Left renal pelvis (tissue), 4 donors: ENCODE data around the gene VSX1. TPM values are rescaled to one million over a fixed set of nuclear protein-coding genes. Genes with fewer than 3 reads are reported as not detected.

Experiments used
- DNase-seq, 4 donors: peaks; one replicate each; pipeline ENCODE4 v3.0.0-alpha.2; 2013; ENCODE audit warnings: low read depth in 4 of 4, low spot score in 3 of 4
- polyA plus RNA-seq, 4 donors: library from polyadenylated mRNA; unstranded; fragments of 120-200 nt; gene quantifications; one replicate each; pipeline ENCODE4 v1.2.1, GENCODE V29; 2013; ENCODE audit not compliant: insufficient read length in 4 of 4

Gene VSX1
- polyA plus RNA-seq, 4 donors: not detected

DNA sequence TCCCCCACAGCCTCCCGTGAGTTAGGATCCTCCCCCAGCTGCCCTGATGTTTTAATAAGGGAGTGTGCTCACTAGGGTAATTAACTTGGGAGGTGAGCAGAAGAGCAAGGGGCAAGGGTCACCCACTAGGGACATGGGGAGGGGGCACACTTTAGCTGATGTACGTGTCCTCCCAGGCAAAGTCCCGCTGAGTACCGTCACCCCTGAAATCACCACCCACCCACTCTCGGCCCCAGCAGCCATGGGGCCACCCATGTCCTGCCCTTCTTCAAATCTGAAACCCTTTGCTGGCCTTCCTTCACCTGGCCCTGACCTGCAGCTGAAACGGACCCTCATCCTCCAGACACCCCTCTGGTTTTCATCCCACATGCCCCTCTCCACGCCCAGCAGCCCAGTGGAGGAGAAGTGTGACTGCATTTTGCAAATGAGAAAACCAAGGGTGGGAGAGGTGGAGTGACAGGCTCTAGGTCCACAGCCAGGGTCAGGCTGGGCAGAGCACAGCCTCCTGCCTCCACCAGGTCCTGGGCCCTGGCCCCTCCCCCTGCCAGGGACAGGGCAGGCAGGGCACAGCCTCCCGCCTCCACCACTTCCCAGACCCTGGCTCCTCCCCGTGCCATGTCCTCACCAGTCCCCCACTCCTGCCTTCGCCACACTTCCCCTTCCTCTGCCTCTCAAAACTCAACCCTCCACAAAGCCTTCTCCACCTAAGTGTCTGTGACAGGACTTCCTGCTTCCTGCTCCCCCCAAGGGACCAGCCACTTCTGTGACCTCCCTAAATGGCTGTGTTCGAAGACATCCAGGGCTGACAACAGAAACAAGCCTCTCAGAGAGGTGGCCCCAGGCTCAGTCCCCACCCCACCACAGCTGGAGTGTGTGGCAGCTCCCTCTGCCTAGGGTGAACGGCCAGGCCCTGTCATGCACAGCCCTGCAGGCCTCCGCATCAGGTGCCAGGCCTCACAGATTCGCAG, 39.1 kb downstream of the VSX1 start:
- no peak for DNase-seq

DNA sequence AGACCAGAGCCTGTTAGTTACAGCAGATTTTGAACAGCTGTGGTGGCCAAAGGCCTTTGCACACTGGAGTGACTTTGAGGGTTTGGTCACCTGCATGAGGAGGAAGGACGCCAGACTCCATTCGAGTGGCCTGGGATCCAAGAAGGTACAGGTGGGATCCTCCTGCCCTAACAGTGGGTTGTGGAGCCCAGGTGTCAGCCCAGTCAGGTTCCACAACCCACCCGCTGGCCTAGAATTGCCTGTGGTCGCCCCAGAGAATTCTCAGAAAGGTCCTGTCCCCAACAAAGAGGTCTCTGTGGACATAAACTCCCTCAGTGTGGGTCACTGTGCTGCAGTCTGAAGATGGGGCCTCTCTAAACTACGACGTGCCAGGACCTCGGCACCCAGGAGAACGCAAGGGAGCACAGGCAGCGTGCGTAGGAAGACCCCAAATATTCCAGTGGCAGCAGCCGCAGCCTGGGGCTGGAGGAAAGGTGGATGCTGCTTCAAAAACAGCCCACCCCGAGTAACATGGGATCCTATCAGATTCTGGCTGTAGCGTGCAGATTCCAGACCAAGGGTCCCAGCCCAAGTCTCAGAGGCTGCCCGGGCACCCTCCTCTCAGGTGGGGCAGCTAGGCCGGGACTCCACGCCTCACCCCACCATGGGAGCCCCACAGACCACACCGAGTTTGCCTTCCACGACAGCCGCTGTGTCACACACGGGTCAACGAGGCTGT, 40.0 kb downstream of the VSX1 start:
- DNase-seq: no peak

DNA sequence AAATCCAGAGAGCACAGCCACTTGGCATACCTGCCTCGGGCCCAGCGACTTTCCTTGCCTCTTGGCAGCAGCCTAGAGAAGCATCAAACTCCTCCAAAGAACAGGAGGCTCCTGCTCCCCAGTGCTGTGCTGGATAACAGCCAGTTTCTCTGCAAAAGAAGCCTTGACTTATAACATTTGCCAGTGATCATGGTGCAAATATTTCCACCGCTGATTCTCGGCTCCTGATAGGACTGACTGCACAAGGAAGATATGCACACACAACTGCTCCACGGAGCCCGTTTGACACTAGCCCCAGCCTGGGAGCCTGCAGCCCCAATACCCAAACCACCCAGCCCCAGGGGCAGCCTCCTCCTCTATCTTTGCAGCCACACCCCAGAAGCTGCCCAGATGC, 41.5 kb downstream of the VSX1 start:
- no peak for DNase-seq

DNA sequence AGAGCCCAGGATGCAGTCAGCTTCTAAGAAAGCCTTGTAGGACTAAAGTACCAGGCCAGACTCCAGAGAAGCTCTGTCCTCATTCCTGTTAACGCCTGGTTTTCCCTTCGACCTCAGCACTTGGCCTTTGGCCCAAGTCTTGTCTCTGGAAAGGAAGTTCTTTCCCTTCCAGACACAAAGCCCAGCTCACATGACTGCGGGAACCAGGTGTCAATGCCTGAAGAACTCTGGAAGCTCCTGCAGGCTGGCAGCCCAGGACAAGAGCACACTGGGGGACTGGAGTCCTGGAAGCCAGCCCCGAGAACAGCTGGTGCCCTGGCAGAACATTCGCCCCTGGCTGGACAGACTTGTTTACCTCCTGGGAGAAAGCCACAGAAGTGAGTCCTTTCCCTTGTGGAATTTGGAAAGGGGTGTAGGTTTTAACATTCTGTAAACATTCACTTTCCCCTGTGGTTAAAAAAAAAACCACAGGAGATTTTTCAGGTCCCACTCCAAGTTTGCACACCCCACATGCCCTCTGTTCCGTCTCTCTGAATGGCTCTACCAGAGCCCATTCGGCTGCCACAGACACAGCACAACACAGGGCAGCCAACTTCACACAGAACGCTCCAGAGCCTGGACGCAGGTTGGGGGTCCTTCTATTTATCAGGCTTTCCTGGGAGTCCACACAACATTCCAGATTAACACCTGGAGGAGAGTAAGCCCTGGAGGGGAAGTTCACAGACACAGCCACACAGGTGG, 42.1 kb downstream of the VSX1 start:
- no peak for DNase-seq

DNA sequence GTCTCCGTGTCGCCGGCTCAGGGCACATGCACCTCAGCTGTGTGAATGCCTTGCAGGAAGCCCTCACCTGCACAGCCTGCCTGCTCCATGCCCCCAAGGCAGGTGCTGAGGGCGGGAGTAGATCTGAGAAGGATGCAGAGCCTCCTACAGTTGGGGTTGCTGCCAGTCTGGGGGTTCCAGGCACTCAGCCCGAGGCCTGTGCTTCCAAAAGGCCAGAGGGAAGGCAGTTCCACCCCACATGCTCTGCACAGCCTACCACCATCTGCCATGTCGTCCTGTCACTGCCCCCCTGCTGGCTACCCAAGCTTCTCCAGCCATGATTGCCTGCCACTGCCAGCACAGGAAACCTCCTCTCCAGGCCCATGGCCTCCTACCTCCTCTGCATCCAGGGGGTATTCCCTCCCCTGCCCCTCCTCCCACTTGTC, 43.3 kb downstream of the VSX1 start:
- no peak for DNase-seq

DNA sequence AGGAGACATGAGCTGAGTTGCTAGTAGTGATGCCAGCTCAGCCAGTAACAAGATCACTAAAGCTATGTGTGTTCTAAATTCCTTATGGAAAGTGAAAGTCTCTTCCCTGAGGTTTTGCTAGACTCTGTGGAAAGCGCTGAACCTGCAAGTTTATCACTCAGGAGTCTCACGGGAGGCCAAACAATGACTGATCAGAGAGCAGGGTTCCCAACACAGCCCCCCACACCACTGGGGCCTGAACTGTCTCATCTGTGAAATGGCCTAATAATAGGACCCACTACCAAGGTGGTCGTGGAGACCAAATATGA, 43.9 kb downstream of the VSX1 start:
- no peak for DNase-seq

DNA sequence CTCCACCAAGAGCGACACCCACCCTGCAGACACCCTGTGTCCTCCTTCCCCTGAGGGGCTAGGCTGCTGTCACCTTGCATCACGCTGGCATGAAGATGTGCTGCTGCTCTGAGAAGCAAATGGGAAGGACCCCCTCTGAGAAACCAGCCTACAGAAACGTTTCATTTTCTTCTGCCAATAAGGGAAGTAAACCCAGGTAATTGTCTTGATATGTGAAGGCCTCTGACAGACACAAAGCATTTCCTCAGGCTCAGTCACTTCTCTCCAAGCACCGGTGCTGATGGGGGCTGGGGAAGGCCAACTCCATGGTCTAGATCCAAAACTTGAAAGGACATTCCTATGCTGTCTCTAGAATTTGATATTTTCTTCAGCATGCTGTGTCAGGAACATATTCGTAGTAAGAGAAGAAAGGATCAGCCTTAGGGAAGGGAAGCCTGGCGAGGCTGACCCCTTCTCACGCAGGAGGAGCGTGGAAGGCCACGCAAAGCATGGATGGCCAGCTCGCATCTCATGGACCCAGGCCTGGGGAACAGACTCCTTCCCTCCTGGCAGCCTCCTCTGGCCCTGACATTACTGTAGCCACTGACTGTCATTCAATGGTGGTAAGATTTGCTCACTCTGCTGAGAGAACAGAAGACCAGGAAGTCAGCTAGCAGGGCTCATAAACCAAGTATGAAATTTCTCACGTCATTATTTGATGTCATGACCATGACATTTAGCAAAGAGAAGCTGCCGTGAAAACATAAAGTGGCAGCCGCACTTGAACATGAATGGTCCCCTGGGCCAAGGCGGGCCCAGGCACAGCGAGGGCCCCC, 44.4 kb downstream of the VSX1 start:
- DNase-seq: no peak

DNA sequence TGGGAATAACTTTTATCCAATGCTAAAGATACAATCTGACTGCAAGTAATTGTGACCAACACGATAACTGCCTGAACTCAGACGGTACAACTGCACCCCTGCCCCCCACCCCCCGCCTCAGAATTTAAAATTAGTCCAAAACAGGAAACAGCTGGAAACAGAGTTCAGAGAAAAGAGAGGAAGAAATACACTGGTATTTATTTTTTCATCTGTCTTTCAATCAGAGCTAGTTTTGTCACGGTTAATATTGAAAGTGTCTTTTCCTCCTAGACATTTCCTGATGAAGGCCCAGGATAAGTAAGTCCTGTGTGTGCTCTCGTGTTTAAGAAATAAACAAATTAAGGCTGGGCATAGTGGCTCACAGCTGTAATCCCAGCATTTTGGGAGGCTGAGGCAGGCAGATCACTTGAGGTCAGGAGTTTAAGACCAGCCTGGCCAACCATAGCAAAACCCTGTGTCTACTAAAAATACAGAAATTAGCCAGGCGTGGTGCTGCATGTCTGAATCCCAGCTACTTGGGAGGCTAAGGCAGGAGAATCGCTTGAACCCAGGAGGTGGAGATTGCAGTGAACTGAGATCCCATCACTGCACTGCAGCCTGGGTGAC, 45.5 kb downstream of the VSX1 start:
- DNase-seq: no peak

DNA sequence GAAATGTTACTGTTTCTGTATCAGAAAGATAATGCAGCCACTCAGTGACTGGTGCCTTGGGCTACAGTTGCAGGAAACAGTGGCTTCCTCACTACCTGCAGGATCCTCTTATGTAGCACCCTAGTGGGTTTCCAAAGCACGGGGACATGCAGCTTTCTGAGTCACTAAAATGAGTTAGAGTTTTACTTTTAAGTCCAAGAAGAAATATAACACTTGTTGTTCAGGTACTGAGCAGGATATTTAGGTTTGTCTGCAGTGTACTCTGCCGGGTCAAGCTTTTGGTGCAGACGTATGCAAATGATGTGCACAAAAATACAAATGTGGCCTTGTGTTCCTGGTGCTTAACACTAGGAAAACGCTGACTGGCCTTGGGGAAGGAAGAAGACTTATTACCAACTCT, 46.0 kb downstream of the VSX1 start:
- DNase-seq: no peak

DNA sequence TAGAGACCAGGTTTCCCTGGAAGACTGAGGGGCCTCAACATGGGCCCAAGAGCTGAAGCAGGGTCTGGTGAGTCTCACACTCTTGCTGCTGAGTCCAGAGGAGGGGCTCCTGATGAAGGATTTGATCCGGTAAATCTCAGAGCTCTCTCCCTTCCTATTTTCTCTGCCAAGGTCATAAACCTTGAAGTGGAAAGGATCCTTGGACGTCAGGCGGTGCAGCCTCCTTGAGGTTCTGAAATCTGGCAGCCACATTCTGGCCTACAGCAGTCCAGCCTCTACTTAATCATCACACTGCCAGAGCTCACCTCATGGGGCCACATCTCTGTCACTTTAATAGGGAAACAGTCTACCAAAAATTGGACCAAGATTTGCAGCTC, 48.0 kb downstream of the VSX1 start:
- DNase-seq: no peak

DNA sequence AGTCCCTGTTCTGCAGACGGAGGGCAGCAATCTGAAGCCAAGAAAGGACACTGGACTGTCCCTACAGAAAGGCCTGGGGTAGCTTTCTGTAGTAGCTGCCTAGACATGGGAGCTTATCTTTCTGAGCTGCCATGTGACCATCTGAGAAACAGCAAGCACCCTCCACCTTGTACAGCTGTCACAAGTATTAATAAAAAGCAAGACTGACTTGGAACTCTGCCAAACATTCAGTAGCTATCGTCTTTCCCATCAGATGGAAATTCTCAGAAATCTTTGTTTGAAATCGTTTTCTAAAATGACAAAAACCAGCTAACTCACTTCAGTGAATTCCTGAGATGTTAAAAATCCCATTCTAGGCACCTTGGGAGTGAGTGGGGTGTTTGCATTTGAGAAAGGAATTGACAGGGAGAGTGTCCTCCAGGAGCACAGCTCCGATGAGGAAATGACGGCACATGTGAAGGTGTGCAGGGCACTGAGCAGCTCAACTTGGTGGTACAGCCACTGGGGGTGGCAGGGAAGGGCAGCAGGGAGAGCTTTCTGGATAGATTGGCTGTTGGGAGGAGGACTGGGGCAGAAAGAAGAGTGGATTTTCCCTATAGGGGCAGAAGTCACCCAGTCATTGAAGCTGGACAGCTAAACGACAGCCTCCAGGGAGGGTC, 48.5 kb downstream of the VSX1 start:
- no peak for DNase-seq

DNA sequence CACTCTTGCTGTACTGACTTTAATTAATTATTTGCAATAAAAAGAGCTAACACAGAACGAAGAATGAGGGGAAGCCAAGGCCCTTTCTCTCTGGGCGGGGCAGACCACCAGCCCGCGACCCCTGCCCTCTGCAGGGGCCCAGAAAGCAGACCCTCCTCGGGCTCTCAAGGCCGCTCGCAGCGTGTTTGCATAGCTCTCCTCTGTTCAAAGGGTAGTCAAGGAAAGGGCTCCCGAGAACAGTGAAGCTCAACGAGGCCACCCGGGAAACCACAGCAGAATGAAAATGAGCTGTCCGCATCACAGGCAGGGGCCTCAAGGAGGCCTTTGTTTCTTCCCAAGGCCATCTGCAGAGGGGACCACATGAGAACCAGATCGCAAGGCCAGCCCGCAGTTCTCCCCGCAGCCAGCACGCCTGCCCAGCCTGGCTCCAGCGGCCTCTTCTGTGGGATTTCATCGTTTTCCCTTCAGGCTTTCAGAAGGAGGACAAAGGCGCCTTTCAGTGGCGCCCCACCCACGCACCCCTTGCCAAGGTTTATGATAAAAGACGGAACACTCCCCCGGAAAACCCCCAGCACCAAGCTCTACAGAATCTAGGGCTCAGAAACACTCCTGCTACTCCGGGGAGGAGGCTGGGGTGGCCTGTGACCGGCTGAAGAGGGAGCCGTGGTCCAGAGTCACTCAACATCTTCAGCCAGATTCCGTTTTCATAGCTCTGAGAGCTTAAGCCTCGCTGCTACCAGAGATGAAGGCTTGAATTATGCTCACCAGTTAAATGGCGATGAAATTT, 49.3 kb downstream of the VSX1 start:
- no peak for DNase-seq

DNA sequence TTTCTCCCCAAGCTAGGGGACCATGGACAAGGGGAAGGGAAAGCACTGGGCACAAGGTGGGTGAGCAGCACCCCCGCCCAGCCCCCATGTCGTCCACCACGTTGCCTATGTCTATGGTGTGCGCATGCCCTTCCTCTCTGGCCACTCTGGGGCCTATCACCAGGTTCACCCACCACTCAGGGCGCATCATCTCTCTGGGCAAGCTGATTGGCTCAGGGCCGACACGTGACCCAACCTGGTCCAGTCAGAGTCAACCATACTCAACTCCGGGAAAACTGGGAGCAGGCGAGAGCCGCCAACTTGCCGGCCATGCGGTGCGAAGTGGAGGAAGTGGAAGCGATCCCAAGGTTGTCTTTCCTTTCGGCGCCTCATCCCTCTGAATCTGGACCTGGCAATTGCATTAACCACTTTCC, 49.9 kb downstream of the VSX1 start:
- no peak for DNase-seq

DNA sequence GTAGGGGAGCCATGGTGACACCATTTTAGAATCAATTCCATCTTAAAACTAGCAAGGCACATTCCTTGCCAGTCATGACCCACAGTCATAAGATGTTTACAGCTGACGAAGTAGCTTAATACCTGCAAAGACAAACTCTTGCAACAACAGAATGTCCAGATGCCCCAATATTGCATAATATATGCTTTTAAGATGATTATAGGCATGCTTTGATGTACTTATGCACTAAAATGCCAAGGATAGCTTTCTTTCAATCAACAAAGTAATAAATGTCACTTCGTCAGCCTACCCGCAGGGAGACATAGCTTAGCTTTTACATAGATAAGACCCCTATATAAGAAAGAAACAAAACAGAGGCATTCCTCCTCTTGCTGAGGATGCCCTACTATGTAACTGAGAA, 50.7 kb downstream of the VSX1 start:
- no peak for DNase-seq

DNA sequence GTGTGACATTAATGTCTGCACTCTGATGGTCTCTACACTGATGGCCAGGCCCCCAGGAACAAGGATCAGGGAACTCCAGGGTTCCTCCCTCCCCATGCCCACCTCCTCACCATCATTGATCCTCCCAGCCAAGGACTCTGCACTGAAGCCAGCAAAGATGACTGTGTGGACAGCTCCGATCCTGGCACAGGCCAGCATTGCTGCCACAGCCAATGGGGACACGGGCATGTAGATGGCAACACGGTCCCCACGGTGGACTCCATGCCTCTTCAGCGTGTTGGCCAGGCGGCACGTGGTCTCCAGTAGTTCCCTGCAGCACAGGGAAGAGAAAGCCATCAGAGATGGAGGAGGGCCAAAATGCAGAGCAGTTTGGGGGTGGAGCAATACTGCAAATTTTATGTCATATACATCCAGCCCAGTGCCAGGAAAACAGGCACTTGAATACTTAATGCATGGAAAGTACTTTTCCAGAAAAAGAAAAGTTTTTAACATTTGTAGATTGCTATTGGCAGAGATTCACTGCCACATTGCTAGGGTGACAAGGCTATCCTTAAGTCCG, 51.2 kb downstream of the VSX1 start:
- DNase-seq: no peak

DNA sequence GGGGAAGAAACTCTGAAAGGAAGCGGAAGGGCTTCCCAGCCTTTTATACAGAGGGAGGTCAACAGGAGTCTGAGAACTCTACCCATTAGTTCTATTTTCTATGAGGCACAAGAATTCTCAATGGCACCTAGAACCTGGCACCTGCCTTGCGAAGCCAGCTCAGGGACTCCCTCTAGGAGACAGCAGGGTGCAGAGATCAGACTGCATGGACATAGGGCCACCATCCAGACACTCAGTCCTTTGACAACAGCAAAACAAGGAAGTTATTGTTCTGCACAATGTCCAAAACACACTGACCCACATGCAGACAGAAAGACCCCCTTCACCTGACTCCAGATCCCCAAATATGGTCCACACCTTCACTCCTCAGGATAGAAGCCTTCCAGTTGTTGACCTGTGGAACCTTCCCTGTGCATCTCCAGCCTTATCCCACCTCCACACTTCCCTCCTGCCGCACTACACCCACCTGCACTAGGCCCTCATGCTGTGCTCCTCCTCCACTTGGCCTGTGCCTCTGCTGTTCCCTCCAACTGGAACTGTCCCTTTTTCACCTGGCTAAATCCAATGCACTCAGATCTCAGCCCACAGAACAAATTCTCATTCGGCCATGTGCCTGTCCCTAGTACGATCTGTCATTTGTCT, 51.8 kb downstream of the VSX1 start:
- DNase-seq: no peak

DNA sequence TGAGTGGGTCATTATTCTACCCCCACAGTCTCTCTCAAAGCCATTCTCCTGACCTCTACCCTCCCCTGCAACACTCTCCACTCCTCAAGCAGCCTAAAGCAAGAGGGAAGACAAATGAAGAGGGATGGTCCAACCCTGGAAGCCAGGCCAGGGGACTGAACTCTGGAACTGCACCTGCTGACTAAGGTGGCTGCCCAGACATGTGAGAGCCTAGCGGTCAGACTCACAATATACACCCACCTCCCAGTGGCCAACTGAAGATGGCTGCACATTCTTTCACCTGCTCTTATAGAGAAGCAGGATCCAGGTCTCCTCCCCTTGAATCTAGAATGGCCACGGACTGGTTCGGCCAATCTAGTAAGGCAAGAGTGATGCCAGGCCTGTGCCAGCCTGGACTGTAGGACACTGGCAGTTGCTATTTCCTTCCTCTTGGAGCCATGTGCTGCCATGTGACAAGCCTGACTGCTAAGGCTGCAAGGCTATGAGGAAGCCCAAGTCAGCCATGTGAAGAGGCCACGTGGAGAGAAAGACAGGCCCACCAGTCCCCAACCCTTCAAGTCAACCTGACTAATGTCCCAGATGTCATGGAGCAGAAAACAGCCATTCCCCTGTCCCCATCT, 55.8 kb downstream of the VSX1 start:
- DNase-seq: no peak
